Liver (tissue), 9 donors: ENCODE results near the gene SCRG1. TPM values are rescaled to one million over a fixed set of nuclear protein-coding genes. Genes with fewer than 3 reads are reported as not detected.

Experiments used
- DNase-seq: peaks from one replicate; pipeline ENCODE4 v3.0.0-alpha.2; 2017; ENCODE audit warnings: low spot score
- H3K27ac ChIP-seq, 2 donors: one replicate each; pipeline ENCODE4 v1.7.0; 2013; ENCODE audit warnings: inconsistent platforms in 2 of 2, low read length in 2 of 2, control low read depth in 1 of 2, low read depth in 1 of 2, mild to moderate bottlenecking in 1 of 2
- H3K27me3 ChIP-seq, 4 donors: one replicate each; pipeline versions ENCODE4 v1.6.1 to v1.7.0; 2013; ENCODE audit warnings: low read length in 3 of 4, inconsistent platforms in 1 of 4, mild to moderate bottlenecking in 1 of 4, moderate library complexity in 1 of 4; ENCODE audit not compliant: control insufficient read depth in 4 of 4, insufficient read depth in 4 of 4
- H3K36me3 ChIP-seq, 4 donors: one replicate each; pipeline versions ENCODE4 v1.6.1 to v1.7.0; 2013; ENCODE audit warnings: low read length in 3 of 4, mild to moderate bottlenecking in 3 of 4, low read depth in 1 of 4, moderate library complexity in 1 of 4; ENCODE audit not compliant: control insufficient read depth in 4 of 4, insufficient read depth in 3 of 4
- H3K4me1 ChIP-seq, 4 donors: one replicate each; pipeline versions ENCODE4 v1.6.1 to v1.7.0; 2013; ENCODE audit warnings: low read length in 3 of 4, mild to moderate bottlenecking in 3 of 4, moderate library complexity in 1 of 4; ENCODE audit not compliant: control insufficient read depth in 4 of 4, insufficient read depth in 4 of 4
- H3K4me3 ChIP-seq, 3 donors: one replicate each; pipeline versions ENCODE4 v1.6.1 to v1.7.0; 2013; ENCODE audit warnings: low read length in 3 of 3, control low read depth in 1 of 3, low read depth in 1 of 3, mild to moderate bottlenecking in 1 of 3
- H3K9ac ChIP-seq, 2 donors: one replicate each; pipeline ENCODE4 v1.7.0; 2013; ENCODE audit warnings: low read length in 2 of 2, mild to moderate bottlenecking in 2 of 2, moderate library complexity in 2 of 2, control low read depth in 1 of 2, low read depth in 1 of 2
- H3K9me3 ChIP-seq, 4 donors: one replicate each; pipeline versions ENCODE4 v1.6.1 to v1.7.0; 2013; ENCODE audit warnings: low read length in 3 of 4; ENCODE audit not compliant: control insufficient read depth in 4 of 4
- FOXA1 ChIP-seq: IDR thresholded peaks from 2 replicates; pipeline ENCODE4 v1.6.1; 2016; ENCODE audit warnings: antibody characterized with exemption
- FOXA2 ChIP-seq: IDR thresholded peaks from 2 replicates; pipeline ENCODE4 v1.6.1; 2016; ENCODE audit warnings: antibody characterized with exemption
- GABPA ChIP-seq, 2 donors: IDR thresholded peaks in 1 of 2; conservative IDR thresholded peaks in 1 of 2; 2 replicates each; pipeline ENCODE4 v1.6.1; 2016; ENCODE audit warnings: antibody characterized with exemption in 2 of 2, mild to moderate bottlenecking in 1 of 2, moderate library complexity in 1 of 2
- HNF4A ChIP-seq, 2 donors: conservative IDR thresholded peaks; 2 replicates each; pipeline ENCODE4 v1.6.1; 2016; ENCODE audit warnings: antibody characterized with exemption in 2 of 2, mild to moderate bottlenecking in 2 of 2
- HNF4G ChIP-seq: IDR thresholded peaks from 2 replicates; pipeline ENCODE4 v1.6.1; 2016; ENCODE audit warnings: antibody characterized with exemption
- JUND ChIP-seq, 2 donors: IDR thresholded peaks; 2 replicates each; pipeline ENCODE4 v1.6.1; 2016; ENCODE audit warnings: antibody characterized with exemption in 2 of 2
- NR2F2 ChIP-seq: IDR thresholded peaks from 2 replicates; pipeline ENCODE4 v1.6.1; 2016; ENCODE audit warnings: antibody characterized with exemption
- RAD21 ChIP-seq, 2 donors: IDR thresholded peaks; 2 replicates each; pipeline ENCODE4 v1.6.1; 2016; ENCODE audit warnings: antibody characterized with exemption in 2 of 2, mild to moderate bottlenecking in 2 of 2
- RXRA ChIP-seq, 2 donors: IDR thresholded peaks; 2 replicates each; pipeline ENCODE4 v1.6.1; 2017 to 2018; ENCODE audit warnings: antibody characterized with exemption in 2 of 2, mild to moderate bottlenecking in 1 of 2
- TAF1 ChIP-seq: conservative IDR thresholded peaks from 2 replicates; pipeline ENCODE4 v1.6.1; 2016; ENCODE audit warnings: antibody characterized with exemption, mild to moderate bottlenecking
- YY1 ChIP-seq: IDR thresholded peaks from 2 replicates; pipeline ENCODE4 v1.6.1; 2016; ENCODE audit warnings: antibody characterized with exemption, mild to moderate bottlenecking
- WGBS: extraction: QIAGEN DNeasy Blood & Tissue Kit; methylation state at CpG from one replicate; pipeline ENCODE4 v1.1.7; 2013; 5-methylcytosine and 5-hydroxymethylcytosine counted together
- polyA plus RNA-seq, 2 donors: library from polyadenylated mRNA; stranded (reverse) in 1 of 2; unstranded in 1 of 2; fragments of 200-250 nt in 1 of 2; fragments of >200 nt in 1 of 2; fragmentation: Nextera tagmentation in 1 of 2; extraction: Ambion mirVana in 1 of 2; gene quantifications; one replicate each; pipeline versions ENCODE4 v1.2.1 to v1.2.3, GENCODE V29; 2013 to 2015
- total RNA-seq, 2 donors: library from RNA; depleted of rRNA; stranded (reverse); fragments of >200 nt; gene quantifications; one replicate each; pipeline ENCODE4 v1.2.3, GENCODE V29; 2014
- TF ChIP-seq, protein P1 (sequence below): IDR thresholded peaks from 2 replicates; pipeline ENCODE4 v1.6.1; 2016; ENCODE audit warnings: antibody characterized with exemption, mild to moderate bottlenecking
- TF ChIP-seq, protein P2 (sequence below): fragments of 150-350 bp; IDR thresholded peaks from 2 replicates; pipeline ENCODE4 v1.5.1; 2017; ENCODE audit warnings: improper control_type of control experiment, low read depth, low read length; ENCODE audit not compliant: missing input control
- TF ChIP-seq, protein P3 (sequence below): IDR thresholded peaks from 2 replicates; pipeline ENCODE4 v1.6.1; 2016; ENCODE audit warnings: antibody characterized with exemption
- TF ChIP-seq, protein P4 (sequence below): IDR thresholded peaks from 2 replicates; pipeline ENCODE4 v1.6.1; 2016; ENCODE audit warnings: antibody characterized with exemption
- TF ChIP-seq, protein P5 (sequence below): IDR thresholded peaks from 2 replicates; pipeline ENCODE4 v1.6.1; 2016; ENCODE audit warnings: antibody characterized with exemption
- donor health status: healthy.
- donor health status: healthy.
- donor health status: healthy.
- donor health status: healthy.
- donor health status: healthy.

The SCRG1 gene
- total and polyA plus RNA-seq, 4 donors: under 0.01 to 0.46 (median 0.01) TPM; not detected in 1

DNA sequence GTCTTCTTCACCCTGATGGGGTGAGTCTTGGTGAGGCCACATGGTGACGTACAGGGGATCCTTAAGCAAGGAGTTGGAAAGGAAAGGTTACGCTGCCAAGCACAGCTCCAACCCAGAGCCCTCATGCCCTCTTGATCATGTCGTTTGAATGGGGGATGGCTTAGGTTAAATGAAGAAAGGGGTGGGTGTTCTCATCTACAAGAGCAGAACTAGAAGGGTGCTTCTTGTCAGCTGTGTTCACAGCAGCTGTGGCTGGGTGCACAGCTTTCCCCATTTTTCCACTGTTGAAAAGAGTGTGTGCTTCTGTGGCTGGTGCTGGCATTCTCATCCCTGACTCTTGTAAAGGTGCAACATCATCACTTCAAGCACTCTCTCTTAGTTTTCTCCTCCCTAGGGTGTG lies 15.5 kb upstream of the SCRG1 start:
- no peaks in the 10 kb centered on the region for H3K27me3 ChIP-seq
- H3K36me3 ChIP-seq: no peaks in the 10 kb centered on the region
- WGBS: 87% methylated on average over 3 of the region's 3 CpGs
- no peak overlapping the region for H3K4me3 ChIP-seq
- no peak overlapping the region for H3K27ac ChIP-seq
- H3K4me1 ChIP-seq: no peaks in the 10 kb centered on the region
- no peak for TF ChIP-seq GABPA (IDR thresholded peaks at IDR 0.05 in 1 of 2, conservative IDR thresholded peaks at IDR 0.05 in 1 of 2)
- no peak for TF ChIP-seq FOXA2
- no peak for TF ChIP-seq YY1
- TF ChIP-seq HNF4G: no peak
- TF ChIP-seq, protein P1, sequence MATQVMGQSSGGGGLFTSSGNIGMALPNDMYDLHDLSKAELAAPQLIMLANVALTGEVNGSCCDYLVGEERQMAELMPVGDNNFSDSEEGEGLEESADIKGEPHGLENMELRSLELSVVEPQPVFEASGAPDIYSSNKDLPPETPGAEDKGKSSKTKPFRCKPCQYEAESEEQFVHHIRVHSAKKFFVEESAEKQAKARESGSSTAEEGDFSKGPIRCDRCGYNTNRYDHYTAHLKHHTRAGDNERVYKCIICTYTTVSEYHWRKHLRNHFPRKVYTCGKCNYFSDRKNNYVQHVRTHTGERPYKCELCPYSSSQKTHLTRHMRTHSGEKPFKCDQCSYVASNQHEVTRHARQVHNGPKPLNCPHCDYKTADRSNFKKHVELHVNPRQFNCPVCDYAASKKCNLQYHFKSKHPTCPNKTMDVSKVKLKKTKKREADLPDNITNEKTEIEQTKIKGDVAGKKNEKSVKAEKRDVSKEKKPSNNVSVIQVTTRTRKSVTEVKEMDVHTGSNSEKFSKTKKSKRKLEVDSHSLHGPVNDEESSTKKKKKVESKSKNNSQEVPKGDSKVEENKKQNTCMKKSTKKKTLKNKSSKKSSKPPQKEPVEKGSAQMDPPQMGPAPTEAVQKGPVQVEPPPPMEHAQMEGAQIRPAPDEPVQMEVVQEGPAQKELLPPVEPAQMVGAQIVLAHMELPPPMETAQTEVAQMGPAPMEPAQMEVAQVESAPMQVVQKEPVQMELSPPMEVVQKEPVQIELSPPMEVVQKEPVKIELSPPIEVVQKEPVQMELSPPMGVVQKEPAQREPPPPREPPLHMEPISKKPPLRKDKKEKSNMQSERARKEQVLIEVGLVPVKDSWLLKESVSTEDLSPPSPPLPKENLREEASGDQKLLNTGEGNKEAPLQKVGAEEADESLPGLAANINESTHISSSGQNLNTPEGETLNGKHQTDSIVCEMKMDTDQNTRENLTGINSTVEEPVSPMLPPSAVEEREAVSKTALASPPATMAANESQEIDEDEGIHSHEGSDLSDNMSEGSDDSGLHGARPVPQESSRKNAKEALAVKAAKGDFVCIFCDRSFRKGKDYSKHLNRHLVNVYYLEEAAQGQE: no peak
- TF ChIP-seq, protein P2, sequence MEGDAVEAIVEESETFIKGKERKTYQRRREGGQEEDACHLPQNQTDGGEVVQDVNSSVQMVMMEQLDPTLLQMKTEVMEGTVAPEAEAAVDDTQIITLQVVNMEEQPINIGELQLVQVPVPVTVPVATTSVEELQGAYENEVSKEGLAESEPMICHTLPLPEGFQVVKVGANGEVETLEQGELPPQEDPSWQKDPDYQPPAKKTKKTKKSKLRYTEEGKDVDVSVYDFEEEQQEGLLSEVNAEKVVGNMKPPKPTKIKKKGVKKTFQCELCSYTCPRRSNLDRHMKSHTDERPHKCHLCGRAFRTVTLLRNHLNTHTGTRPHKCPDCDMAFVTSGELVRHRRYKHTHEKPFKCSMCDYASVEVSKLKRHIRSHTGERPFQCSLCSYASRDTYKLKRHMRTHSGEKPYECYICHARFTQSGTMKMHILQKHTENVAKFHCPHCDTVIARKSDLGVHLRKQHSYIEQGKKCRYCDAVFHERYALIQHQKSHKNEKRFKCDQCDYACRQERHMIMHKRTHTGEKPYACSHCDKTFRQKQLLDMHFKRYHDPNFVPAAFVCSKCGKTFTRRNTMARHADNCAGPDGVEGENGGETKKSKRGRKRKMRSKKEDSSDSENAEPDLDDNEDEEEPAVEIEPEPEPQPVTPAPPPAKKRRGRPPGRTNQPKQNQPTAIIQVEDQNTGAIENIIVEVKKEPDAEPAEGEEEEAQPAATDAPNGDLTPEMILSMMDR: no peak
- no peak for TF ChIP-seq HNF4A (conservative IDR thresholded peaks at IDR 0.05)
- no peak for TF ChIP-seq TAF1
- TF ChIP-seq FOXA1: no peak
- TF ChIP-seq, protein P3, sequence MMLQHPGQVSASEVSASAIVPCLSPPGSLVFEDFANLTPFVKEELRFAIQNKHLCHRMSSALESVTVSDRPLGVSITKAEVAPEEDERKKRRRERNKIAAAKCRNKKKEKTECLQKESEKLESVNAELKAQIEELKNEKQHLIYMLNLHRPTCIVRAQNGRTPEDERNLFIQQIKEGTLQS: no peak
- no peak for TF ChIP-seq JUND (IDR thresholded peaks at IDR 0.05)
- no peak for TF ChIP-seq RAD21 (IDR thresholded peaks at IDR 0.05)
- TF ChIP-seq, protein P4, sequence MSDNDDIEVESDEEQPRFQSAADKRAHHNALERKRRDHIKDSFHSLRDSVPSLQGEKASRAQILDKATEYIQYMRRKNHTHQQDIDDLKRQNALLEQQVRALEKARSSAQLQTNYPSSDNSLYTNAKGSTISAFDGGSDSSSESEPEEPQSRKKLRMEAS: no peak
- TF ChIP-seq NR2F2: no peak
- no peak overlapping the region for H3K9ac ChIP-seq
- DNase-seq: no peak
- no peaks in the 10 kb centered on the region for H3K9me3 ChIP-seq

DNA sequence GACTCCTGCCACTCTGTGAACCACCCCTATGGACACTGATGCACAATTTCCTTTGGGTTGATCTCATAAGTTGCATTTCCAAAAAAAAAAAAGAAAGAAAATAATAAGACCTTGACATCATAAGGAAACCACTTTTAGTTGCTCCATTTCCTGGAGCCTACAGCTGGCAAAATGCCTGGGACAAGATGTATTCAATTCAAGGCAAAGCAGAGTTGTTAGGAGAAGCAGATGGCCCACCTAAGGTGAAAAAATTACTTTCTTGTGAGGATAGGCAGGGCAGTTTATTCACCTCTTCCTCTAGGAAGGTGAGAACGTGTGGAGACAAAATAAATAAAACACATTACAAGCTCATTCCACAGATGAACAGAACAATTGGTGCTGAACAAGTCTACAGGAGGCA lies 14.1 kb upstream of the SCRG1 start:
- Histone ChIP-seq H3K27me3 (no peaks in the 10 kb centered on the region), H3K9ac (no peak overlapping the region), H3K4me3 (no peak overlapping the region), H3K36me3 (no peaks in the 10 kb centered on the region), H3K27ac (no peak overlapping the region), H3K9me3 (no peaks in the 10 kb centered on the region), H3K4me1 (no peaks in the 10 kb centered on the region)
- 74% methylated on average over 1 of the region's 1 CpG for WGBS
- TF ChIP-seq, protein P5, sequence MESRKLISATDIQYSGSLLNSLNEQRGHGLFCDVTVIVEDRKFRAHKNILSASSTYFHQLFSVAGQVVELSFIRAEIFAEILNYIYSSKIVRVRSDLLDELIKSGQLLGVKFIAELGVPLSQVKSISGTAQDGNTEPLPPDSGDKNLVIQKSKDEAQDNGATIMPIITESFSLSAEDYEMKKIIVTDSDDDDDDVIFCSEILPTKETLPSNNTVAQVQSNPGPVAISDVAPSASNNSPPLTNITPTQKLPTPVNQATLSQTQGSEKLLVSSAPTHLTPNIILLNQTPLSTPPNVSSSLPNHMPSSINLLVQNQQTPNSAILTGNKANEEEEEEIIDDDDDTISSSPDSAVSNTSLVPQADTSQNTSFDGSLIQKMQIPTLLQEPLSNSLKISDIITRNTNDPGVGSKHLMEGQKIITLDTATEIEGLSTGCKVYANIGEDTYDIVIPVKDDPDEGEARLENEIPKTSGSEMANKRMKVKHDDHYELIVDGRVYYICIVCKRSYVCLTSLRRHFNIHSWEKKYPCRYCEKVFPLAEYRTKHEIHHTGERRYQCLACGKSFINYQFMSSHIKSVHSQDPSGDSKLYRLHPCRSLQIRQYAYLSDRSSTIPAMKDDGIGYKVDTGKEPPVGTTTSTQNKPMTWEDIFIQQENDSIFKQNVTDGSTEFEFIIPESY: no peak
- TF ChIP-seq, protein P1: no peak
- TF ChIP-seq RXRA (IDR thresholded peaks at IDR 0.05) (no peak), JUND (IDR thresholded peaks at IDR 0.05) (no peak)
- no peak for DNase-seq
